Right renal cortex interstitium (tissue), 3 donors: ENCODE measurements around the gene EXOSC9. TPM values are rescaled to one million over a fixed set of nuclear protein-coding genes. Genes with fewer than 3 reads are reported as not detected.
"Not testable (repeated sequence)": the region's sequence is repeated elsewhere in the genome, so short reads cannot be mapped to it uniquely, and the experiment has no call there.

ENCODE experiments used
- DNase-seq, 3 donors: peaks; one replicate each; pipeline ENCODE4 v3.0.0-alpha.2; 2013; ENCODE audit warnings: low read depth in 3 of 3, low spot score in 2 of 3
- polyA plus RNA-seq, 3 donors: library from polyadenylated mRNA; unstranded; fragments of 120-200 nt; gene quantifications; one replicate each; pipeline ENCODE4 v1.2.1, GENCODE V29; 2013; ENCODE audit not compliant: insufficient read length in 3 of 3

EXOSC9 gene
- 10 to 100 TPM; 49.9 to 60.9 (median 59.8) TPM for polyA plus RNA-seq

- DNase-seq: peak; percentile 93 to 97 (median 93)
Measured at GRCh38 chr4:121800961-121801714, at the start of gene EXOSC9. TSS of gene EXOSC9 (plus strand) at chr4:121801323. CDS start at chr4:121801425, 102 bp downstream.

- DNase-seq: not testable (repeated sequence)
Measured at GRCh38 chr4:121752142-121752541, 49.0 kb upstream of the EXOSC9 start.

- DNase-seq: no peak
Measured at GRCh38 chr4:121758925-121759568, 42.1 kb upstream of the EXOSC9 start.

DNA sequence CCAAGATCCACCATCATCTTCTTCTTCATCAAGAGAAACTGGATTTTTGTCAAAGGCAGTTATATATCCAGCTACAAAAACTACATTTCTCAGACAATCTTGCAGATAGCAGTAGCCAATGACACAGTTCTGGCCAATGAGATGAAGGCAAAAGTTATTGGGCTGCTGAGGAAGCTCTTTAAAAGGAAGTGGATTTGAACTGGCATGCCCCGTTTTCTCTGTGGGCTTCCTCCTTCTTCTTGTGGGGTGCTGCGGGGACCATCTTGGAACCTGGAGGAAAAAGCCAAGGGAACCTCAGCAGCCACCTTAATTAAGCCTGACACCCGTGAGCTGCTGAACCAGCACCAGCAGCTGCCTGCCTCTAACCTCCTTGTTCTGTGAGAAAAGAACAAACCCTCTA lies 40.9 kb upstream of the EXOSC9 start:
- DNase-seq: no peak

- no peak for DNase-seq
Measured at GRCh38 chr4:121764303-121764701, 36.8 kb upstream of the EXOSC9 start.

DNA sequence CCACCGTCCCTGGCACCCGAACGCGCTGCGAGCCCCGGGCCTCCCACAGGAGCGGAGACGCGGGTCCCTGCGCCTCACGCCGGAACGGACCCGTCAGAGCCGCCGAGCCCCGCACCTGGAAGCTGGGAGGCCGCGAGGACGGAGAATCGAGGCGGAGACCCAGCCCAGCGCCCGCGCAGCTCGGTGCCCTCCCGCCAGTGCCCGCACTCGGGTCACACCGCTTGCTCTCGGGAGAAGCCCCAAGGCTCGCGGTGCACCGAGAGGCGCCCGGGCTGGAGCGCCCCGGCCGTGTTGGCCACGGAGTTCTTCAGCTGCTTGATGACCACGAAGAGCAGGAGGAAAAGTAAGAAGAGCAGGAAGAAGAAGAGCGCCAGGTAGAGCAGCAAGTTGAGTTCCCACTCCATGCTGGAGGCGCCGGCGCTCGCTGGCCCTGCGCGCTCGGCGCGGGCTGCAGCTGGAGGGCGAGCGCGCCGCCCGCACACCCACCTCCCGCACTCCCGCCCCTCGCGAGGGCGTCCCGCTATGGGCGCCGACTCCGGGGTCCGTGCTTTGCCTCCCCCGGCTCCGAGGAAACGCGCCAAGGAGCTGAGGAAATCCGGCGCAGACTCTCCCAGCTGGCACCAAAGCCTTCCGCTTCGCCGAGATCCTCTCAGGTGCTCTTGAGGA lies 36.3 kb upstream of the EXOSC9 start, which contains the start of gene SMIM43:
Gene SMIM43 (minus strand): TSS at position 463 of the 666 bp plus-strand sequence. CDS start 59 bp downstream, at position 404.
- peak in 1 of 3 donors; percentile 26 for DNase-seq

DNA sequence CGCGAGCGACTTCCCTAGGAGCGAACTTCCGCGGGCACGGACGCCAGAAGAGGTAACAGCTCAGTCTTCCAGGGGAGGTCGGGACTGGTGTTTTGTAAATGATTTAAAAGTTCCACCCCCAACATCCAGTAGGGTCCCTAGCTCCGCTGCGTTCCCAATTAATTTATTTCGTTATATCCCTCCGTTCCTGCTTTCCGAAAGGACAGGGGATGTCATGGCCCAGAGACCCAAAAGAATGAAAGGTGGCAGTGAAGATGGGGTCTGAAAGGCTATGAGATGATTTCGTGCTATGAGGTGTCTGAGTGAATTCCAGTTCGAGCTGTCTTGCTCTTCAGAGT lies 35.8 kb upstream of the EXOSC9 start:
- no peak for DNase-seq

- DNase-seq: no peak
Measured at GRCh38 chr4:121765971-121766538, 35.1 kb upstream of the EXOSC9 start.

- DNase-seq: no peak
Measured at GRCh38 chr4:121767166-121767565, 34.0 kb upstream of the EXOSC9 start.

- no peak for DNase-seq
Measured at GRCh38 chr4:121769341-121769740, 31.8 kb upstream of the EXOSC9 start.

GRCh38 chr4:121771869-121772268 lies 29.3 kb upstream of the EXOSC9 start:
- DNase-seq: no peak

DNA sequence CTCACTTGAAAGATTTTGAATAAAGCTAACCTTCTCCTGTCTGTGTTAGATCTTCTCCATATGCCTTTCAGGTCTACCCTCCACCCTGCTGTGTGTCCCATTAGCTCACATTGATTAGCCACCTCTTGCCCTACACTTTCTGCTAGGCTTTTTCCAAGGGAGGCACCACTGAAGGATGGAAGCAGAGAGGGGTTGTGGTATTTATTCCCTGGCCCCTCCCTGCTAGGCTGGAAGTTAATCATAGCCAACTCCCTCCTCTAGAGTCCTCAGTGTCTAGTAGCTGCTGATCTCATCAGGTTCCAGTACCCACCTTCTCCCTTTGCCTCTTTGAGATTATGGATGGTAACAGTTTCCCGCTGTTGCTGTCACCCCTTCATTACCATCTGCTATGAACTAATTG lies 27.2 kb upstream of the EXOSC9 start:
- no peak for DNase-seq

DNA sequence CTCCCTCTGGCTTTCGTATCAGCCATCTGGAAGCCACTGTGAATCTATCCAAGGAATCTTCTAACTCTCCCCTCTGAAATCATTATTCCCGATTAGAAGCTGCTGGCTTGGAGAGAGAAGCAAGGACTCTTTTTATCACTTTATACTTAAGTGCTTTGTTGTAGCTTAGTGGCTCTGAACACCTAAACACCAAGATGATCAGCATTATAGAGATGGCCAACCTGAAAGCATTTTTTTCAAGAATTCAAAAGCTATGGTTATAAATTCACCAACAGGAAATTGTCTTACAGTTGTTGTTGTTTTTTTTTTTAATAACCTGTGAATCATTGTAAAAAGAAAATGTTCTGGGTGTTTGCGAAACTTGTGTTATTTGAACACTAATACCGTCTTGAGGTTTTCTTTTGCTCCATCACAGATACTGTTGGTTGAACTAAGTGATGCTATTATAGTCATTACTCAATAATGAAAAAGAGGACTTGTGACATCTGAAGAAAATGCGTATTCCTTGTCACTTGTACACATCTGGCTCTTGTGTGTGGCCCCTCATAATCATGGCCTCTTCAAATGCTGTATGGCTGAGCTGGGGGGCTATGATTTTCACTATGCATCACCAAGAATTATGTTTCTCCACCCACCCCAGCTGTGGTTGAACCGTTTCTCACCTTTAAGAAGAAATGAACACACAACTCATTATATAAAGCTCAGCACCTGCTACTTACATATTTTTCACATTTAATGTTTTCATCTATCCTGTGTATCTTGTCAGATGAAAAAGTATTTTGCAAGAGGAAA lies 24.3 kb upstream of the EXOSC9 start:
- DNase-seq: no peak

- no peak for DNase-seq
Measured at GRCh38 chr4:121777625-121778024, 23.5 kb upstream of the EXOSC9 start.

DNA sequence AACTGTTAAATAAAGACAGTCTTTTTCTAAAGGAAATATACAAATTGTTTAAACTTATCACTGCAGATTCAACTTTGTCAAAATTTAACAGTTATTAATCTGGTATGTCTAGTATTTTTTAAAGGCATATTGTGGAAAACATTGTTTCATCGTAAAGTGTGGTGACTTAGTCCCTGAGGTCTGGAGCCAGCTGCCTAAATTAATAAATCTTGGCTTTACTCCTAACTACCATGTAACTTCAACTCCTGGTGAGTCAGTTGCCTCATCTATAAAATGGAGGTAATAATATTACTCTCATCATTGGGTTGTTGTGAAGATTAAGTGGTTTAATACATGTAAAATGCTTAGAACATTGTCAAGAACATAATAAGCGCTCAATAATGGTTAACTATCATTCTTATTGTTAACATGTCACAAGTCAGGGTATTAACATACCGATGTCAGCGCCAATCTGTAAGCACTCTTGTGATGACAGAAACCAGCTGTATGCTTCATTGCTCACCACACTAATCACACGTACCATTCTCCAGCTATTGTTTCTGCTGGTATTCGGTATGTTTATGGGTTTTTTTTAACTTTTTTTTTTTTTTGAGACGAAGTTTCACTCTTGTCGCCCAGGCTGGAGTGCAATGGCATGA lies 22.0 kb upstream of the EXOSC9 start:
- no peak for DNase-seq

- no peak for DNase-seq
Measured at GRCh38 chr4:121783210-121783609, 17.9 kb upstream of the EXOSC9 start.

- no peak for DNase-seq
Measured at GRCh38 chr4:121784401-121784800, 16.7 kb upstream of the EXOSC9 start.

DNA sequence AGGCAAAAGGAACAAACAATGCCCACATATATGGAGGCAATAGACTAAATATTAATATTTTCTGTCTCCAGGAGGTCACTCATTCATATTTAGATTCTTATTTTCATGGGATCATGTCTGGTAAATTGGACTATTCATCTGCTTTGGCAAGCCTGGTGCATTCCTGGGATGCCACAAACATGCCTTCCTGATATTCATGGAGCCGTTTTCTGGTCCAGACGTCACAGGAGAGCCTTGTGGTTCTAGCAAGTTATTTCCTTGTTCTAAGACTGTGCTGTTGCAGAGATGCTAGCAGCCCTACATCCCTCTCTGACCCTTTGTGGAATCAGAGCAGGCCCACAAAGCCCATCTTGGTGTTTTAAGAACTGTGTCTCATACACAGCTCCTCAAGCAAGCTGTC lies 16.1 kb upstream of the EXOSC9 start:
- DNase-seq: no peak

DNA sequence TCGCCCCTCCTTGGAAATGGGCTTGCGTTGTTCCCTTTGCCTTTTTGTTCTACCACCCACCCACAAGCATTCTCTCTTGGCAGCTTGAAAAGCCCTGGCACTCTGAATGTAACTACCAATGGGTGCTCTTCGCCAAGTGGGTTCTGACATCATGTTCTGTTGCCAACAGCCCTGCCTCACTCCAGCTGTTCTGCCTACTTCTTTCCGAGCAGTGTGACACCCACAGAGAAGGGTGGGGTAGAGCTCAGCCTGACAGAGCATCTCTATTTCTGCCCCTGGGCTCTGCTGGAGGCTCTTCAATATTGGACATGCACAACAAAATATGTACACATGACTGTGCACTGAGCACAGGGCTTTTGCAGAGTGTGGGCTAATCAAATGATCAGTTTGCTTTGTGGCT lies 15.6 kb upstream of the EXOSC9 start:
- DNase-seq: no peak

- no peak for DNase-seq
Measured at GRCh38 chr4:121786221-121786620, 14.9 kb upstream of the EXOSC9 start.
